GM21717 (cell line): ENCODE data around the gene MYH16.
"Not testable (repeated sequence)": the region's sequence is repeated elsewhere in the genome, so short reads cannot be mapped to it uniquely, and the experiment has no call there.

ENCODE experiments used
- ATAC-seq: cut with Tn5 transposase; IDR thresholded peaks from one replicate; pipeline ENCODE4 v1.9.1; 2021; ENCODE audit warnings: mild to moderate bottlenecking, moderate library complexity; ENCODE audit not compliant: unreplicated experiment

MYH16 gene

DNA sequence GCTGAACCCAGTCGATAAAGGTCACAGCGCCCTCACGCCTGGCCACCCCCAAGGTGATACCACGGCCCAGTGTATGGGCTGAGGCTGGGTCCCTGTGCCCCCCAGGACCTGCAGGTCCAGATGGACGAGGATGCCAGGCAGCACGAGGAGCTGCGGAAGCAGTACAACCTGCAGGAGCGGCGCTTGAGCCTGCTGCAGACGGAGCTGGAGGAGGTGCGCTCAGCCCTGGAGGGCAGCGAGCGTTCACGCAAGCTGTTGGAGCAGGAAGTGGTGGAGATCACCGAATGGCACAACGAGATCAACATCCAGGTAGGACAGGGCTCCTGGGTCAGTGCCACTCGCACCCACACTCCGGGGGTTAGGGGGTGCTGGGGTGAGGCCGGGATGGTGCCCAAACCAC is 28.9 kb downstream of the MYH16 start:
- ATAC-seq: no peak

- ATAC-seq: no peak
Measured at GRCh38 chr7:99305473-99306260, 33.0 kb downstream of the MYH16 start.

DNA sequence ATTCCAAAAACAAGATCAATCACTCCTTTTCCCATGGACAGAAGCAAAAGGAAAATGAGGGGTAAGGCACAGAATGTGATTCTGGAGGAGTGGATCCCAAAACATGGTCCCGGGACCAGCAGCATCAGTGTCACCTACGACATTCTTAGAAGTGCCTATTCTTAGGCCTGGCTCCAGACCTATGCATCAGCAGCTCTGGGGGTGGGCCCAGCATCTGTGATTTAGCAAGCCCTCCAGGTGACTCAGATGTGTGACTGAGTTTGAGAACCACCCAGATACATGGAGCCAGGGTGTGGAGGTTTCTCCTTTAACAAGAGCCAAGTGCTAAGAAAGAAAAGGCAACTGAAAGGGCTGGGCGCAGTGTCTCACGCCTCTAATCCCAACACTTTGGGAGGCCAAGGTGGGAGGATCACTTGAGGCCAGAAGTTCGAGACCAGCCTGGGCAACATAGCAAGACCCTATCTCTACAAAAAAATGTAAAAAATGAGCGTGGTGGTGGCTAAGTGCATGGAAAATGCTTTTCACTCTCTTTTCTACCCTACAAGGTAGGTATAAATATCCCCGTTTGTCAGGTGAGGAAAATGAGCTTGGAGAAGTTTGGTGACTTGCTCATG is 35.9 kb downstream of the MYH16 start:
- no peak for ATAC-seq

DNA sequence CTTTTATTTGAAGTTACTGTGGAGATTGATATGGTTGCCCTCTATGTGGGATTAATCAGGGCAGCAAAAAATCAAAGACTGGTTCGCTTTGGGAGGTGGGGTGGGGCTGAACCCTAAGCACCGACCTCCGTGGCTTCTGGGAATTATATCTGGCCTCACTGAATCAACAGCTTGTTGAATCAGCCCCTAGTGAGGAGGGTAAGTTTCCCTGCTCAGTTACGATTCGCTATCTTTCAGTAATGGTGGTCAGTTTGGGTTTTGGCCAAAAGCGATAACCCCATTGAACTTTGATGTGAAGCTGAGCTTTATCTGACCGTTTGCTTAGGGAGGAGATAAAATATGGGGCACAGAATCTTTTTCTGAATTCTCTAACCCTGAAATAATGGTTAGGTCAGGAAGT is 36.5 kb downstream of the MYH16 start:
- ATAC-seq: no peak

DNA sequence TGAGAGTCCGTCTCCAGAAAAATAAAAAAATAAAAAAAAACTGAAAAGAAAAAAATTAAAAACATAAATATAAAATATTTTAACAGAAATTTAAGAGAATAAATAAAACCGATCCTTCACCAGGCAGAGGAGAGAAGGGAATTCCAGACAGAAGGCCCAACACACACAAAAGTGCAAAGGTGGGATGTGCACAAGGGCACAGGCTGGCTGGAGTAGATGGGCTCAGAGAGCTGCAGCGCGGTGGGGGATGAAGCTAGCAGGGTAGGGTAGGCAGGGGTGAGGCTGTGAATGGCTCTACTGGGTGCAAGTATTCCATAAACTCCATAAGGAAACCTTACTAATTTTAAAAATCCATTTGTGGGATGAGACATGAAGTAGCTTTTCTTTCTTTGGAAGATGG is 37.4 kb downstream of the MYH16 start:
- ATAC-seq: no peak

DNA sequence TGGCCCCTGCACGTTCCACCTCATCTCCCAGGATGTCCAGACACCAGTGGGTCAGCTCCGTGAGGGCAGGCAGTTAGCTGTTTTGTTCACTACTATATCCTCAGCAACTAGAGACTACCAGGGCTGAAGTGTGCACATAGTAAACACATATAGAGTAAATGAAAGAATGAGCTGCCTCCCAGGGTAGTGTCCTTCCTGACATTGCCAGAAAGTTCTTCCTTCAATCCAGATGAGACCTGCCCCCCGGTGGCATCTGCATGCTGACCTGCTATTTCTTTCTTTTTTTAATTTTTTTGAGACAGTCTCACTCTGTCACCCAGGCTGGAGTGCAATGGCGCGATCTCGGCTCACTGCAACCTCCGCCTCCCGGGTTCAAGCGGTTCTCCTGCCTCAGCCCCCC is 39.1 kb downstream of the MYH16 start:
- ATAC-seq: no peak

GRCh38 chr7:99312316-99313203 is 39.9 kb downstream of the MYH16 start:
- no peak for ATAC-seq

- ATAC-seq: no peak
Measured at GRCh38 chr7:99313204-99313573, 40.5 kb downstream of the MYH16 start.

- ATAC-seq: peak; percentile 55
Measured at GRCh38 chr7:99314504-99314903, 41.9 kb downstream of the MYH16 start.

DNA sequence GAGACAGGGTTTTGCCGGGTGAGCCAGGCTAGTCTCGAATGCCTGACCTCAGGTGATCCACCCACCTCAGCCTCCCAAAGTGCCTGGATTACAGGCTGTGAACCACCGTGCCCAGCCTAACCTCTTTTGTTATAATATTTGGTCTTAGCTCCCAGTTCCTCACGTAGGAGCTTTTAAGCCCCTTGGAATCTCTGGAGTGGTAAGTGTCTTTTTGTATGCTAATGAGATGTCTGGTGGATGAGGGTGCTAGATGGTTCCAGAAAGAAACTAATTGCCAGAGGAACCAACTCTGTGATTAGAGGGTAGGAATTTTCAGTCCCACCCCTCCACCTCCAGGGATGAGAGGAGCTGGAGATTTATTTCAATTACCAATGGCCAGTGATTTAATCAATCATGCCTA is 47.7 kb downstream of the MYH16 start:
- no peak for ATAC-seq

DNA sequence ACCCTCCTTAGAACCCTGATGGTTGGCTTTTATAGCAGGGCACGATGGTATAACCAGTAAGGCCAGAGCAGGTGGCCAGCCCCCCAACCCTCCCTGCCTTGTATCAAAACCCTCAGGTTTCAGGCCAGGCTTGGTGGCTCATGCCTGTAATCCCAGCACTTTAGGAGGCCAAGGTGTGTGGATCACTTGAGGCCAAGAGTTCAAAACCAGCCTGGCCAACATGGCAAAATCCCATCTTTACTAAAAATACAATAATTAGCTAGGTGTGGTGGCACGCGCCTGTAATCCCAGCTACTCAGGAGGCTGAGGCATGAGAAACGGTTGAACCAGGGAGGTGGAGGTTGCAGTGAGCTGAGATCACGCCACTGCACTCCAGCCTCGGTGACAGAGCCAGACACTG is 50.0 kb downstream of the MYH16 start:
- ATAC-seq: not testable (repeated sequence)

DNA sequence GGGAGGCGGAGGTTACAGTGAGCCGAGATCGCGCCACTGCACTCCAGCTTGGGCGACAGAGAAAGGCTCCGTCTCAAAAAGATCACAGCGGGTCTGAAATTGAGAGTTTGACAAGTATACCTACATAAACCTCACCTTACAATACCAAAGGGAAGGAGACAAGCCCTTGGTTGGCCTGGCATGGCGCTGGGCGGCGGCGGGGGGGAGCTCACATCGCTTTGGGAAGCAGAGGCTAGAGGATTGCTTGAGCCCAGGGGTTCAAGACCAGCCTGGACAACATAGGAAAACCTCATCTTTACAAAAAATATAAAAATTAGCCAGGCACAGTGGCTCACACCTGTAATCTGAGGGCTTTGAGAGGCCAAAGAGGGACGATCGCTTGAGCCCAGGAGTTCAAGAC is 51.9 kb downstream of the MYH16 start:
- no peak for ATAC-seq

GRCh38 chr7:99325001-99325493 is 52.4 kb downstream of the MYH16 start:
- ATAC-seq: peak; percentile 2

GRCh38 chr7:99325592-99326407 is 53.2 kb downstream of the MYH16 start, which contains the start of gene ARPC1A:
Gene ARPC1A, plus strand, starts transcription at chr7:99325898. Its CDS starts 7,456 bp downstream, at chr7:99333354.
- ATAC-seq: peak; percentile 72

DNA sequence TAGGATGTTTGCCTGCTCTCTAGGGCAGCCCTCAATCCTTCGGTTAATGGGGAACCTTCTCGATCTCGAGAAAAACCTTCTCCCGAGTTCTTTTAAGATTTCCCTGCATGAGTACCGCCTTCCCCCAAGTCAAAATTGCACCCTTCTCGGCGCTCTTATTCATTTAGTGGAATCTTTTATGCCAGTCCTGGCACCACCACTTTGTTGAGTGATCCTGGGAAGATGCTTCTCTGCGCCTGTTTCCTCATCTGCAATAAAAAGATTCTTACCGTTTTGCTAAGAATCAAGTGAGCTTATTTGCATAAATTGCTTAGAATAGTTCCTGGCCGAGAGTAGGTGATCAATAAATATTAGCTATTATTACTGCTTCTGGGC is 53.8 kb downstream of the MYH16 start:
- ATAC-seq: no peak

- ATAC-seq: not testable (repeated sequence)
Measured at GRCh38 chr7:99330314-99330961, 57.8 kb downstream of the MYH16 start.

GRCh38 chr7:99331002-99331401 is 58.4 kb downstream of the MYH16 start:
- no peak for ATAC-seq

GRCh38 chr7:99339595-99339994 is 67.0 kb downstream of the MYH16 start:
- no peak for ATAC-seq

DNA sequence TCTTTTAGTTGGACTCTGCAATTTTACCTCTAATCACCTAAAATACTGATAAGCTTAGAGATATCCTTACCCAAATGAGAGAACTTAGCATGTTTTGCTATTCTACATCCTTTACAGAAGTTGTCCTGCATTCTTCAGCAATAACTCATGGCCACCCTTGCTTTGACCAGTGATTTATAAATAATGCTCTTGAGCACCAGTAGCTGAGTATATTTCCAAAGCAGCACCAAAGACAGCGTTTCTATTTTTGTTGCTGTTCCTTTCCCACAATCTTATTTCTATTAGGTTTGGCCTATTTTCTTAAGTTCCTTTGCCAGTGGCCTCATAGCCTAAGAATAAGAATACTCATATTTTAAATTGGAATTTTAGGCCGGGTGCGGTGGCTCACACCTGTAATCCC is 68.0 kb downstream of the MYH16 start:
- no peak for ATAC-seq

DNA sequence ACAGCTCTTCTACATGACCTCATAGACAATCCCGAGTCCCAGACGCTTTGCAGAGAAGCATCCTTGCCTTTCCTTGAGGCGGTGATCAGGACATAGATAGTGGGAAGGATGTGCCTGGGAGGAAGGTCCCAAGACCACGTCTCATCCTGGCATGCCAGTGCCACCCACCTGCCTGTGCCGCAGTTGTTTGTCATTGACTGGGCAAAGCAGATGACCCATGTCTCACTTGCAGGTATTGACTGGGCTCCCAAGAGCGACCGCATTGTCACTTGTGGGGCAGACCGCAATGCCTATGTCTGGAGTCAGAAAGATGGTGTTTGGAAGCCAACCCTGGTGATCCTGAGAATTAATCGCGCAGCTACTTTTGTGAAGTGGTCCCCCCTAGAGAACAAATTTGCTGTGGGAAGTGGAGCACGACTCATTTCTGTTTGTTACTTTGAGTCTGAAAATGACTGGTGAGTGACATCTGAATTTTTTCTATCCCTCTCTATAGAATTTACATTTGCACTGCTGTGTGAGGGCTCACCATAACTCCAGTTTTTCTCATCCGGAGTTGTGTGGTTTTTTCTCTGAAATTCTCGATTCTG is 71.5 kb downstream of the MYH16 start:
- no peak for ATAC-seq
